Neuronal stem cell (in vitro differentiated cells): ENCODE data around the gene TXNL4B.
"Not testable (repeated sequence)": the region's sequence is repeated elsewhere in the genome, so short reads cannot be mapped to it uniquely, and the experiment has no call there.

Experiments used
- DNase-seq: peaks from one replicate; pipeline ENCODE4 v3.0.0-alpha.2; 2013; ENCODE audit warnings: low spot score
- H2AFZ ChIP-seq: one replicate; pipeline ENCODE4 v1.6.1; 2013; ENCODE audit warnings: mild to moderate bottlenecking, low read length, inconsistent platforms
- H2AK5ac ChIP-seq: 2 replicates; pipeline ENCODE4 v1.6.1; 2013; ENCODE audit warnings: low read depth, mild to moderate bottlenecking, inconsistent platforms, low read length, moderate library complexity, mixed read lengths
- H2BK120ac ChIP-seq: 2 replicates; pipeline ENCODE4 v1.6.1; 2013; ENCODE audit warnings: low read depth, mild to moderate bottlenecking, inconsistent platforms, low read length, moderate library complexity, mixed read lengths
- H2BK12ac ChIP-seq: one replicate; pipeline ENCODE4 v1.6.1; 2013; ENCODE audit warnings: low read length, inconsistent platforms
- H2BK15ac ChIP-seq: 2 replicates; pipeline ENCODE4 v1.6.1; 2013; ENCODE audit warnings: mild to moderate bottlenecking, low read length, inconsistent platforms, mixed read lengths
- H2BK5ac ChIP-seq: one replicate; pipeline ENCODE4 v1.6.1; 2013; ENCODE audit warnings: inconsistent platforms, mild to moderate bottlenecking, low read length, moderate library complexity
- H3K14ac ChIP-seq: one replicate; pipeline ENCODE4 v1.6.1; 2013; ENCODE audit warnings: low read length, inconsistent platforms
- H3K18ac ChIP-seq: 2 replicates; pipeline ENCODE4 v1.6.1; 2013; ENCODE audit warnings: low read length, inconsistent platforms
- H3K23ac ChIP-seq: 2 replicates; pipeline ENCODE4 v1.6.1; 2013; ENCODE audit warnings: low read depth, mild to moderate bottlenecking, mixed read lengths, low read length, inconsistent platforms; ENCODE audit not compliant: poor library complexity
- H3K27ac ChIP-seq: replicated peaks from 3 replicates; pipeline ENCODE4 v1.5.1; 2013; ENCODE audit warnings: low read length, inconsistent platforms
- H3K27me3 ChIP-seq, 3 experiments: 2 replicates each; pipeline ENCODE4 v1.6.1; 2013; ENCODE audit warnings: low read length in 3 of 3, mild to moderate bottlenecking in 2 of 3, inconsistent platforms in 1 of 3, low read depth in 1 of 3, mixed read lengths in 1 of 3, moderate library complexity in 1 of 3; ENCODE audit not compliant: control insufficient read depth in 3 of 3, insufficient read depth in 3 of 3
- H3K36me3 ChIP-seq, 2 donors: replicated peaks in 1 of 2; 2 replicates each; pipeline ENCODE4 v1.6.1; 2013; ENCODE audit warnings: low read length in 2 of 2; ENCODE audit not compliant: control insufficient read depth in 2 of 2, insufficient read depth in 2 of 2
- H3K4ac ChIP-seq: 2 replicates; pipeline ENCODE4 v1.6.1; 2013; ENCODE audit warnings: inconsistent platforms, mild to moderate bottlenecking, low read length, moderate library complexity
- H3K4me1 ChIP-seq, 2 donors: 1 replicate in 1 of 2; 2 replicates in 1 of 2; pipeline ENCODE4 v1.6.1; 2013; ENCODE audit warnings: low read length in 2 of 2, low read depth in 1 of 2; ENCODE audit not compliant: control insufficient read depth in 2 of 2, insufficient read depth in 1 of 2
- H3K4me2 ChIP-seq: one replicate; pipeline ENCODE4 v1.6.1; 2013; ENCODE audit warnings: mild to moderate bottlenecking, low read length, inconsistent platforms; ENCODE audit not compliant: insufficient read depth, poor library complexity, severe bottlenecking
- H3K4me3 ChIP-seq, 2 donors: 2 replicates each; pipeline ENCODE4 v1.5.1; 2013; ENCODE audit warnings: low read length in 2 of 2, mild to moderate bottlenecking in 2 of 2, inconsistent platforms in 1 of 2, moderate library complexity in 1 of 2
- H3K79me1 ChIP-seq: one replicate; pipeline ENCODE4 v1.6.1; 2013; ENCODE audit warnings: low read depth, mild to moderate bottlenecking, inconsistent platforms, low read length, moderate library complexity
- H3K9ac ChIP-seq: one replicate; pipeline ENCODE4 v1.6.1; 2013; ENCODE audit warnings: mild to moderate bottlenecking, low read depth, low read length, inconsistent platforms; ENCODE audit not compliant: poor library complexity
- H3K9me3 ChIP-seq, 2 donors: replicated peaks in 1 of 2; 2 replicates each; pipeline versions ENCODE3 to v1.6.1; 2013; ENCODE audit warnings: low read length in 2 of 2, mild to moderate bottlenecking in 2 of 2, inconsistent platforms in 1 of 2, low read depth in 1 of 2, mixed read lengths in 1 of 2, moderate library complexity in 1 of 2; ENCODE audit not compliant: control insufficient read depth in 2 of 2, insufficient read depth in 1 of 2
- H4K8ac ChIP-seq: one replicate; pipeline ENCODE4 v1.6.1; 2013; ENCODE audit warnings: low read depth, mild to moderate bottlenecking, inconsistent platforms, low read length, moderate library complexity
- H4K91ac ChIP-seq: one replicate; pipeline ENCODE4 v1.6.1; 2013; ENCODE audit warnings: low read length, low read depth, mild to moderate bottlenecking, inconsistent platforms; ENCODE audit not compliant: poor library complexity
- WGBS, 2 donors: extraction: QIAGEN DNeasy Blood & Tissue Kit; methylation state at CpG; one replicate each; pipeline ENCODE4 v1.1.7; 2013; ENCODE audit warnings: missing lambda C conversion rate in 2 of 2, mixed read lengths in 1 of 2; ENCODE audit not compliant: insufficient read length in 2 of 2, insufficient replicate concordance in 1 of 2; ENCODE audit errors: extremely low coverage in 2 of 2; 5-methylcytosine and 5-hydroxymethylcytosine counted together

TXNL4B gene

GRCh38 chr16:72085002-72085401, 8.4 kb downstream of the TXNL4B start:
- Histone ChIP-seq H3K79me1 (no peaks in the 10 kb centered on the region), H3K9ac (no peak overlapping the region), H3K9me3 (peaks cover 6 to 18% of the 10 kb centered on the region in 2 donors), H3K14ac (no peak overlapping the region), H2AFZ (no peak overlapping the region), H3K18ac (no peak overlapping the region), H3K4ac (no peak overlapping the region), H2AK5ac (no peak overlapping the region), H4K91ac (no peak overlapping the region), H2BK5ac (no peak overlapping the region), H3K23ac (no peak overlapping the region), H3K27ac (no peak overlapping the region), H3K4me3 (no peak overlapping the region), H2BK120ac (no peak overlapping the region), H3K4me2 (no peak overlapping the region), H3K36me3 (peaks cover 13 to 60% of the 10 kb centered on the region in 2 donors), H2BK12ac (no peak overlapping the region), H2BK15ac (no peak overlapping the region), H4K8ac (no peak overlapping the region), H3K4me1 (no peaks in the 10 kb centered on the region), H3K27me3 (no peaks in the 10 kb centered on the region)
- no CpG with 5 or more reads among the region's 2 CpGs for WGBS, 2 donors
- DNase-seq, result no peak

- Histone ChIP-seq H3K27ac (no peak overlapping the region), H3K18ac (no peak overlapping the region), H2BK12ac (no peak overlapping the region), H4K91ac (no peak overlapping the region), H3K9ac (no peak overlapping the region), H3K4me2 (no peak overlapping the region), H3K4me1 (no peaks in the 10 kb centered on the region), H3K36me3 (peaks cover 10 to 54% of the 10 kb centered on the region in 2 donors), H2AFZ (no peak overlapping the region), H3K27me3 (no peaks in the 10 kb centered on the region), H2BK15ac (no peak overlapping the region), H3K4me3 (no peak overlapping the region), H3K79me1 (no peaks in the 10 kb centered on the region), H3K14ac (no peak overlapping the region), H3K9me3 (peaks cover 6 to 18% of the 10 kb centered on the region in 2 donors), H3K23ac (no peak overlapping the region), H2BK5ac (no peak overlapping the region), H3K4ac (no peak overlapping the region), H2BK120ac (no peak overlapping the region), H2AK5ac (no peak overlapping the region), H4K8ac (no peak overlapping the region)
- DNase-seq, result no peak
- no CpG with 5 or more reads among the region's 10 CpGs for WGBS, 2 donors
Measured at GRCh38 chr16:72084445-72084844, 9.0 kb downstream of the TXNL4B start.

- peaks cover 6 to 18% of the 10 kb centered on the region in 2 donors for H3K9me3 ChIP-seq
- no peak overlapping the region for H2BK120ac ChIP-seq
- no peak overlapping the region for H3K4me2 ChIP-seq
- no peak overlapping the region for H2BK5ac ChIP-seq
- WGBS, 2 donors, result no CpG with 5 or more reads among the region's 3 CpGs
- no peaks in the 10 kb centered on the region for H3K4me1 ChIP-seq
- H3K4me3 ChIP-seq, result no peak overlapping the region
- H3K14ac ChIP-seq, result no peak overlapping the region
- no peak overlapping the region for H3K23ac ChIP-seq
- H2BK12ac ChIP-seq, result no peak overlapping the region
- no peak overlapping the region for H3K9ac ChIP-seq
- H3K4ac ChIP-seq, result no peak overlapping the region
- H3K27me3 ChIP-seq, result no peaks in the 10 kb centered on the region
- no peak overlapping the region for H2AK5ac ChIP-seq
- no peak overlapping the region for H3K27ac ChIP-seq
- H3K18ac ChIP-seq, result no peak overlapping the region
- no peak overlapping the region for H2BK15ac ChIP-seq
- H3K36me3 ChIP-seq, result peaks cover 7 to 49% of the 10 kb centered on the region in 2 donors
- H2AFZ ChIP-seq, result no peak overlapping the region
- no peaks in the 10 kb centered on the region for H3K79me1 ChIP-seq
- no peak for DNase-seq
- no peak overlapping the region for H4K91ac ChIP-seq
- H4K8ac ChIP-seq, result no peak overlapping the region
Measured at GRCh38 chr16:72083778-72084404, 9.5 kb downstream of the TXNL4B start.

- H2BK120ac ChIP-seq, H3K36me3 ChIP-seq, H3K9ac ChIP-seq, H2AK5ac ChIP-seq, H4K91ac ChIP-seq, H2BK15ac ChIP-seq, H4K8ac ChIP-seq, H3K4me1 ChIP-seq, H2BK12ac ChIP-seq, H3K14ac ChIP-seq, H3K9me3 ChIP-seq, H3K4ac ChIP-seq, H3K4me2 ChIP-seq, H3K27me3 ChIP-seq, H3K27ac ChIP-seq, DNase-seq, H3K79me1 ChIP-seq, H2AFZ ChIP-seq, H3K18ac ChIP-seq, H3K23ac ChIP-seq, H3K4me3 ChIP-seq, H2BK5ac ChIP-seq: not testable (repeated sequence)
- no CpG with 5 or more reads among the region's 5 CpGs for WGBS, 2 donors
Measured at GRCh38 chr16:72076991-72077706, 16.3 kb downstream of the TXNL4B start.
